SK-N-SH treated with all-trans-retinoic acid at 6 μM for 48 hours (cell line): ENCODE measurements around the gene RAB41.
"Not testable (repeated sequence)": the region's sequence is repeated elsewhere in the genome, so short reads cannot be mapped to it uniquely, and the experiment has no call there.

Experiments
- ATAC-seq: fragments of 200-7000 bp; cut with Tn5 transposase; 3 replicates; pipeline ENCODE4 v1.9.1; 2020; ENCODE audit warnings: mild to moderate bottlenecking, moderate library complexity
- BACH2 ChIP-seq: fragments of 250-450 bp; sonication (Bioruptor Pico); IDR thresholded peaks from 2 replicates; pipeline ENCODE4 v1.9.0; 2021; ENCODE audit warnings: mild to moderate bottlenecking, borderline replicate concordance
- ESRRG ChIP-seq: fragments of 250-450 bp; sonication (Bioruptor Pico); IDR thresholded peaks from 2 replicates; pipeline ENCODE4 v1.6.1; 2021; ENCODE audit warnings: mild to moderate bottlenecking
- GLIS3 ChIP-seq: fragments of 250-450 bp; sonication (Bioruptor Pico); IDR thresholded peaks from 2 replicates; pipeline ENCODE4 v1.5.0; 2020; ENCODE audit warnings: mild to moderate bottlenecking, moderate library complexity
- PPARA ChIP-seq: fragments of 250-450 bp; sonication (Bioruptor Pico); IDR thresholded peaks from 2 replicates; pipeline ENCODE4 v1.5.0; 2020; ENCODE audit warnings: mild to moderate bottlenecking, borderline replicate concordance
- RARB ChIP-seq: fragments of 250-450 bp; sonication (Bioruptor Pico); IDR thresholded peaks from 2 replicates; pipeline ENCODE4 v1.8.0; 2021; ENCODE audit warnings: mild to moderate bottlenecking, moderate library complexity
- SNAI2 ChIP-seq: fragments of 250-450 bp; sonication (Bioruptor Pico); IDR thresholded peaks from 2 replicates; pipeline ENCODE4 v1.5.0; 2020; ENCODE audit warnings: mild to moderate bottlenecking, moderate library complexity
- TCF4 ChIP-seq: fragments of 250-450 bp; sonication (Bioruptor Pico); IDR thresholded peaks from 2 replicates; pipeline ENCODE4 v1.8.0; 2021; ENCODE audit warnings: mild to moderate bottlenecking, moderate library complexity, borderline replicate concordance
- TOX ChIP-seq: fragments of 250-450 bp; sonication (Bioruptor Pico); IDR thresholded peaks from 2 replicates; pipeline ENCODE4 v1.8.0; 2021; ENCODE audit warnings: mild to moderate bottlenecking, moderate library complexity, borderline replicate concordance
- ZC3H10 ChIP-seq: fragments of 250-450 bp; sonication (Bioruptor Pico); IDR thresholded peaks from 2 replicates; pipeline ENCODE4 v1.5.1; 2021; ENCODE audit warnings: mild to moderate bottlenecking, moderate library complexity
- ZFP3 ChIP-seq: fragments of 250-450 bp; sonication (Bioruptor Pico); IDR thresholded peaks from 2 replicates; pipeline ENCODE4 v1.5.0; 2020; ENCODE audit warnings: mild to moderate bottlenecking, moderate library complexity
- ZFP30 ChIP-seq: fragments of 450-650 bp; formaldehyde crosslinking; IDR thresholded peaks from 2 replicates; pipeline ENCODE4 v1.5.0; 2022; ENCODE audit warnings: mild to moderate bottlenecking, moderate library complexity
- ZNF565 ChIP-seq: fragments of 450-650 bp; formaldehyde crosslinking; conservative IDR thresholded peaks from 2 replicates; pipeline ENCODE4 v1.5.0; 2020; ENCODE audit warnings: low read depth, mild to moderate bottlenecking, moderate library complexity
- ZNF70 ChIP-seq: fragments of 450-650 bp; formaldehyde crosslinking; IDR thresholded peaks from 2 replicates; pipeline ENCODE4 v1.5.0; 2020; ENCODE audit warnings: mild to moderate bottlenecking, moderate library complexity
- ZNF8 ChIP-seq: fragments of 450-650 bp; formaldehyde crosslinking; IDR thresholded peaks from 2 replicates; pipeline ENCODE4 v1.5.0; 2020; ENCODE audit warnings: mild to moderate bottlenecking, moderate library complexity
- TF ChIP-seq, protein P1 (sequence below): fragments of 250-450 bp; sonication (Bioruptor Pico); IDR thresholded peaks from 2 replicates; pipeline ENCODE4 v1.5.1; 2021; ENCODE audit warnings: mild to moderate bottlenecking, moderate library complexity
- TF ChIP-seq, protein P2 (sequence below): fragments of 250-450 bp; sonication (Bioruptor Pico); IDR thresholded peaks from 2 replicates; pipeline ENCODE4 v1.5.0; 2020; ENCODE audit warnings: mild to moderate bottlenecking, moderate library complexity
- TF ChIP-seq, protein P3 (sequence below): fragments of 250-450 bp; sonication (Bioruptor Pico); IDR thresholded peaks from 2 replicates; pipeline ENCODE4 v1.8.0; 2020; ENCODE audit warnings: mild to moderate bottlenecking, moderate library complexity, borderline replicate concordance
- TF ChIP-seq, protein P4 (sequence below): fragments of 250-450 bp; sonication (Bioruptor Pico); IDR thresholded peaks from 2 replicates; pipeline ENCODE4 v1.5.1; 2020; ENCODE audit warnings: low read depth, mild to moderate bottlenecking, moderate library complexity

Gene RAB41

DNA sequence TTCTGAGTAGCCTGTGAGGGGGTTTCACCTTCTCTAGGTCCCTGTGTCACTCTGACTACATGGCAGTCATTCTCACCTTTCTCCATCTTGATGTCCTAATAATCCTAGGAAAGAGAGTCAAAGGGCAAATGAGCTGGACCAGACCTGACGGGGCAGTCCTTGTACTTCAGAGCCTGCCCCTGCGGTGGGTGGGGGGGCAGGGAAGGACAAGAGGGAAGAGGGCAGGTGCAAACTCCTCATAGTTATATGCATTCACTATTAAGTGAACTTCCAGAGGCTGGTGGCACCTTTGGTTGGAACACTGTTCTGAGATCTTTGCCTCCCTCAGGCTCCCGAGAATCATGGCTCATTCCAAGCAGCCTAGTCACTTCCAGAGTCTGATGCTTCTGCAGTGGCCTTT is 47.6 kb upstream of the RAB41 start, which contains the start of gene AWAT1 (continued):
- TF ChIP-seq, protein P1, sequence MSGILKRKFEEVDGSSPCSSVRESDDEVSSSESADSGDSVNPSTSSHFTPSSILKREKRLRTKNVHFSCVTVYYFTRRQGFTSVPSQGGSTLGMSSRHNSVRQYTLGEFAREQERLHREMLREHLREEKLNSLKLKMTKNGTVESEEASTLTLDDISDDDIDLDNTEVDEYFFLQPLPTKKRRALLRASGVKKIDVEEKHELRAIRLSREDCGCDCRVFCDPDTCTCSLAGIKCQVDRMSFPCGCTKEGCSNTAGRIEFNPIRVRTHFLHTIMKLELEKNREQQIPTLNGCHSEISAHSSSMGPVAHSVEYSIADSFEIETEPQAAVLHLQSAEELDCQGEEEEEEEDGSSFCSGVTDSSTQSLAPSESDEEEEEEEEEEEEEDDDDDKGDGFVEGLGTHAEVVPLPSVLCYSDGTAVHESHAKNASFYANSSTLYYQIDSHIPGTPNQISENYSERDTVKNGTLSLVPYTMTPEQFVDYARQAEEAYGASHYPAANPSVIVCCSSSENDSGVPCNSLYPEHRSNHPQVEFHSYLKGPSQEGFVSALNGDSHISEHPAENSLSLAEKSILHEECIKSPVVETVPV (CRISPR knock-in tag), result no peak
- TF ChIP-seq PPARA (CRISPR knock-in tag) (no peak), ESRRG (CRISPR knock-in tag) (no peak)

DNA sequence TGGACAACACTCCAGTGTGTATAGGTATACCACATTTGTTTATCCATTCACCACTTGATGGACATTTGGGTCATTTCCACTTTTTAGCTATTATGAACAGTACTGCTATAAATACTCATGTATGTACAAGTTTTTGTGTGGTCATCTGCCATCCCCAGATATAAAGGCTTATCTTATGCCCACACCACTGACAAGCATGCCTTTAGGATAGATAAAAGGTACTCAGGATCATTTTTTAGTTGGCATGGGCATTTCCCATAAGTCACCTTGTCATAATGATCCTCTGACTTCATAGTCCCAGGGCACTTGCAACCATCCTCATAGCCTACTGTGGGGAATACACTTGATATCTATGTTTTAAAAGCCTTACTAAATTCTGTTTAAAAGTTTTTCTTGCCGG is 41.2 kb upstream of the RAB41 start:
- no peak for ATAC-seq
- TF ChIP-seq GLIS3 (no peak), ZFP3 (CRISPR knock-in tag) (no peak)
- TF ChIP-seq, protein P2, sequence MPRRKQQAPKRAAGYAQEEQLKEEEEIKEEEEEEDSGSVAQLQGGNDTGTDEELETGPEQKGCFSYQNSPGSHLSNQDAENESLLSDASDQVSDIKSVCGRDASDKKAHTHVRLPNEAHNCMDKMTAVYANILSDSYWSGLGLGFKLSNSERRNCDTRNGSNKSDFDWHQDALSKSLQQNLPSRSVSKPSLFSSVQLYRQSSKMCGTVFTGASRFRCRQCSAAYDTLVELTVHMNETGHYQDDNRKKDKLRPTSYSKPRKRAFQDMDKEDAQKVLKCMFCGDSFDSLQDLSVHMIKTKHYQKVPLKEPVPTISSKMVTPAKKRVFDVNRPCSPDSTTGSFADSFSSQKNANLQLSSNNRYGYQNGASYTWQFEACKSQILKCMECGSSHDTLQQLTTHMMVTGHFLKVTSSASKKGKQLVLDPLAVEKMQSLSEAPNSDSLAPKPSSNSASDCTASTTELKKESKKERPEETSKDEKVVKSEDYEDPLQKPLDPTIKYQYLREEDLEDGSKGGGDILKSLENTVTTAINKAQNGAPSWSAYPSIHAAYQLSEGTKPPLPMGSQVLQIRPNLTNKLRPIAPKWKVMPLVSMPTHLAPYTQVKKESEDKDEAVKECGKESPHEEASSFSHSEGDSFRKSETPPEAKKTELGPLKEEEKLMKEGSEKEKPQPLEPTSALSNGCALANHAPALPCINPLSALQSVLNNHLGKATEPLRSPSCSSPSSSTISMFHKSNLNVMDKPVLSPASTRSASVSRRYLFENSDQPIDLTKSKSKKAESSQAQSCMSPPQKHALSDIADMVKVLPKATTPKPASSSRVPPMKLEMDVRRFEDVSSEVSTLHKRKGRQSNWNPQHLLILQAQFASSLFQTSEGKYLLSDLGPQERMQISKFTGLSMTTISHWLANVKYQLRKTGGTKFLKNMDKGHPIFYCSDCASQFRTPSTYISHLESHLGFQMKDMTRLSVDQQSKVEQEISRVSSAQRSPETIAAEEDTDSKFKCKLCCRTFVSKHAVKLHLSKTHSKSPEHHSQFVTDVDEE (CRISPR knock-in tag), result no peak

DNA sequence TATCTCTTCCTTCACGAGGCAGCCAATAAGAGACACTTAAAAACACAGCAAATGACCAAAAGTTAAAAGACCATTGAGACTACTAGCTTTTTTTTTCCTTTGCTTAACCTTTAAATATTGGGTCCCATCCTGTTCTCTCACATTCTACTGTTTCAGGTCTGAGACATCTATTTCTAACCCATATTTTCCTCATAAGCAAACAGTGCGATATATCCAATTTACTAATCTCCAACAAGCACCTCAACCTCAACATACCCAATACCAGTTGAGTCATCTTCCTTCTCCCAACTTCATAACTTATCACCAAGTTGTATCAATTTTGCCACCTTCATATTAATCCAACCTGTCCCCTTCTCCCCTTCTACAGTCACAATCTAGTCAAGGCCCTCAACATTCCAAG is 40.5 kb upstream of the RAB41 start:
- no peak for TF ChIP-seq ZNF565 (CRISPR knock-in tag)
- no peak for TF ChIP-seq ZC3H10
- no peak for ATAC-seq

DNA sequence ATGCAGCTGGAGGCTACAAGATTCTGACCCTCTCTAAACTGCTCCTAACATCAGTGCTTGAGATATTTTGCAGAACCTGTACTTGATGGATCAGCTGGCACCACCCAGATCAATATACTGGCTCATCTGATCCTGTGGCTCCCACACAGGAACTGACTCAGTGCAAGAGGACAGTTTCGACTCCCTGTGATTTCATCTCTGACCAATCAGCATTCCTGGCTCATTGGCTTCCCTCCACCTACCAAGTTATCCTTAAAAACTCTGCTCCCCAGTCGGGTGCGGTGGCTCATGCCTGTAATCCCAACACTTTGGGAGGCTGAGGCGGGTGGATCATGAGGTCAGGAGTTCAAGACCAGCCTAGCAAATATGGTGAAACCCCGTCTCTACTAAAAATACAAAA is 38.4 kb upstream of the RAB41 start:
- not testable (repeated sequence) for ATAC-seq

DNA sequence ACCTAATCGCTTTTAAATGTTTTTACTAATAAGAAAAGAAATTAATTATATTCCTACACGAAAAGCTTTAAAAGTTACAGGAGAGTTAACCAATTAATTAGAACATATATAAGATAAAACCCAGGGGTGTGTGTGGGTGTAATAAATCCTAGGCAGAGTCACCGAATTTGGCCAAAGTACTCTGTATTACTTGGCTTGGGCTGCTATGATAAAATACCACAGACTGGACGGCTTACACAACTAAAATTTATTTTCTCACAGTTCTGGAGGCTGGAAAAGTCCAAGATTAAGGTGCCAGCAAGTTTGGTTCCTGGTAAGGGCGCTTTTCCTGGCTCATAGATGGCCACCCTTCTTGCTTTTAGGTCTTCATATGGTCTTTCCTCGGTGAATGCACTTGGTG is 37.1 kb upstream of the RAB41 start:
- no peak for ATAC-seq
- TF ChIP-seq ESRRG (CRISPR knock-in tag) (no peak), BACH2 (CRISPR knock-in tag) (no peak), ZFP3 (CRISPR knock-in tag) (no peak)
- TF ChIP-seq, protein P3, sequence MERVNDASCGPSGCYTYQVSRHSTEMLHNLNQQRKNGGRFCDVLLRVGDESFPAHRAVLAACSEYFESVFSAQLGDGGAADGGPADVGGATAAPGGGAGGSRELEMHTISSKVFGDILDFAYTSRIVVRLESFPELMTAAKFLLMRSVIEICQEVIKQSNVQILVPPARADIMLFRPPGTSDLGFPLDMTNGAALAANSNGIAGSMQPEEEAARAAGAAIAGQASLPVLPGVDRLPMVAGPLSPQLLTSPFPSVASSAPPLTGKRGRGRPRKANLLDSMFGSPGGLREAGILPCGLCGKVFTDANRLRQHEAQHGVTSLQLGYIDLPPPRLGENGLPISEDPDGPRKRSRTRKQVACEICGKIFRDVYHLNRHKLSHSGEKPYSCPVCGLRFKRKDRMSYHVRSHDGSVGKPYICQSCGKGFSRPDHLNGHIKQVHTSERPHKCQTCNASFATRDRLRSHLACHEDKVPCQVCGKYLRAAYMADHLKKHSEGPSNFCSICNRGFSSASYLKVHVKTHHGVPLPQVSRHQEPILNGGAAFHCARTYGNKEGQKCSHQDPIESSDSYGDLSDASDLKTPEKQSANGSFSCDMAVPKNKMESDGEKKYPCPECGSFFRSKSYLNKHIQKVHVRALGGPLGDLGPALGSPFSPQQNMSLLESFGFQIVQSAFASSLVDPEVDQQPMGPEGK, result no peak
- TF ChIP-seq, all 23 proteins: peak for 0

DNA sequence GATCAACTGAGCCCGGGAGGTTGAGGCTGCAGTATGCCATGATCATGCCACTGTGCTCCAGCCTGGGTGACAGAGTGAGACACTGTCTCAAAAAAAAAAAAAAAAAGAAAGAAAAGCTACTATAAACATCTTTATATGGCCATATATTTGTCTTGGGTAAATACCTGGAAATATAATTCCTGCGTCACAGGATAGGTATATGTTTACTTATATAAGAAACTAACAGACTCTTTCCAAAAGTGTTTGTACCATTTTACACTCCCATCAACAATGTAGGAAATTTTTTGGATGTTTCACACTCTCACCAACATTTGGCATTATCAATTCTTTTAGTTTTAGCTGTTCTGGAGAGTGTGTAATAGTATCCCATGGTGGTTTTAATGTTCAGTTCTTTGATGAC is 34.7 kb upstream of the RAB41 start:
- ATAC-seq, result no peak
- no peak for TF ChIP-seq ZNF70 (CRISPR knock-in tag)
- no peak for TF ChIP-seq ESRRG (CRISPR knock-in tag)
- TF ChIP-seq TCF4 (CRISPR knock-in tag), result no peak
- no peak for TF ChIP-seq SNAI2 (CRISPR knock-in tag)
- TF ChIP-seq, protein P4, sequence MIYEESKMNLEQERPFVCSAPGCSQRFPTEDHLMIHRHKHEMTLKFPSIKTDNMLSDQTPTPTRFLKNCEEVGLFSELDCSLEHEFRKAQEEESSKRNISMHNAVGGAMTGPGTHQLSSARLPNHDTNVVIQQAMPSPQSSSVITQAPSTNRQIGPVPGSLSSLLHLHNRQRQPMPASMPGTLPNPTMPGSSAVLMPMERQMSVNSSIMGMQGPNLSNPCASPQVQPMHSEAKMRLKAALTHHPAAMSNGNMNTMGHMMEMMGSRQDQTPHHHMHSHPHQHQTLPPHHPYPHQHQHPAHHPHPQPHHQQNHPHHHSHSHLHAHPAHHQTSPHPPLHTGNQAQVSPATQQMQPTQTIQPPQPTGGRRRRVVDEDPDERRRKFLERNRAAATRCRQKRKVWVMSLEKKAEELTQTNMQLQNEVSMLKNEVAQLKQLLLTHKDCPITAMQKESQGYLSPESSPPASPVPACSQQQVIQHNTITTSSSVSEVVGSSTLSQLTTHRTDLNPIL (CRISPR knock-in tag), result no peak

DNA sequence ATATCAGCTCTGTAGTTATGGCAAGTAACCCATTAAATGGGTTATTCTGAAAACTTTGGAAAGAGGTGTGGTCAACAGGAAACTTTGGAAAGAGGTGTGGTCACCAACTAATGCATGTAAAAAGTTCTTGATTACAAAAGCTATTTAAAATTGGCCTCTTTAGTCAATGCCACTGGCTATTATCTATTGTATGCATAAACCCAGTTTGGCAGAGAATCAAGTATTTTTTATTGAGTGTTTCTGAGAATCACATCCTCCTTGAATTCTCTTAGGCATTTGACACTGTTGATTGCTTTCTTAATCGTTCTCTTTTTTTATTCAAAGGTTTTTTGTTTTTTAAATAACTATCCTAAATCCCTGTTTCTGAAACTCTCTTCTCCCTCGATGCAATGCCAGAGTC is 29.5 kb upstream of the RAB41 start:
- TF ChIP-seq ZNF8 (CRISPR knock-in tag) (no peak), ZNF70 (CRISPR knock-in tag) (no peak), RARB (CRISPR knock-in tag) (no peak), BACH2 (CRISPR knock-in tag) (no peak), ZFP30 (no peak), TOX (no peak), ZNF565 (CRISPR knock-in tag) (no peak)
- TF ChIP-seq, protein P2 (CRISPR knock-in tag), result no peak
- TF ChIP-seq, protein P1 (CRISPR knock-in tag), result no peak
- ATAC-seq, result no peak
